Right lobe of liver (tissue), 6 donors: ENCODE measurements around the gene PRC1. TPM values are rescaled to one million over a fixed set of nuclear protein-coding genes. Genes with fewer than 3 reads are reported as not detected.

Experiments
- ATAC-seq, 4 donors: fragments of 200-7000 bp; cut with Tn5 transposase; one replicate each; pipeline ENCODE4 v1.9.1; 2020; ENCODE audit warnings: mild to moderate bottlenecking in 4 of 4, moderate library complexity in 4 of 4
- DNase-seq, 3 donors: peaks; one replicate each; pipeline ENCODE4 v3.0.0-alpha.2; 2020
- H3K27ac ChIP-seq, 3 donors: fragments of 200-600 bp; one replicate each; pipeline ENCODE4 v1.8.0; 2022
- H3K27me3 ChIP-seq, 2 donors: fragments of 200-600 bp; one replicate each; pipeline ENCODE4 v1.8.0; 2022
- H3K36me3 ChIP-seq, 4 donors: fragments of 200-600 bp; sonication (generic) in 1 of 4; one replicate each; pipeline versions ENCODE4 v1.5.1 to v1.8.0; 2017 to 2022; ENCODE audit warnings: control low read depth in 1 of 4
- H3K4me1 ChIP-seq, 4 donors: fragments of 200-600 bp; sonication (generic) in 1 of 4; one replicate each; pipeline versions ENCODE4 v1.5.1 to v1.8.0; 2017 to 2022; ENCODE audit warnings: control low read depth in 1 of 4
- H3K4me3 ChIP-seq, 3 donors: fragments of 200-600 bp; one replicate each; pipeline ENCODE4 v1.8.0; 2022
- H3K9me3 ChIP-seq, 4 donors: fragments of 200-600 bp; sonication (generic) in 1 of 4; one replicate each; pipeline versions ENCODE4 v1.5.1 to v1.8.0; 2017 to 2022; ENCODE audit warnings: control low read depth in 1 of 4
- CTCF ChIP-seq, 4 donors: fragments of 200-600 bp in 3 of 4; fragments of 450-650 bp in 1 of 4; IDR thresholded peaks; one replicate each; pipeline versions ENCODE4 v1.5.1 to v1.8.0; 2016 to 2022; ENCODE audit warnings: antibody characterized with exemption in 4 of 4, mild to moderate bottlenecking in 2 of 4
- POLR2A ChIP-seq: fragments of 450-650 bp; IDR thresholded peaks from one replicate; pipeline ENCODE4 v1.6.1; 2017; ENCODE audit warnings: antibody characterized with exemption, mild to moderate bottlenecking
- WGBS: methylation state at CpG from one replicate; pipeline ENCODE4 v1.1.6; 2018; ENCODE audit warnings: low coverage, low lambda C conversion rate; ENCODE audit not compliant: insufficient coverage; ENCODE audit errors: missing lambda C conversion rate; 5-methylcytosine and 5-hydroxymethylcytosine counted together
- intact Hi-C, 2 donors: fragments of 100-400 bp; cut with DNase I; formaldehyde crosslinking; loops; one replicate each; pipeline versions ENCODE4 v1.11.2 to v1.14.1; 2022
- total RNA-seq, 6 experiments: library from RNA; depleted of rRNA in 2 of 6; stranded (reverse); fragments of >200 nt in 2 of 6; fragmentation: NEBNext Ultra II Directional in 3 of 6; extraction: Animal tissue kit (Norgen Biotek cat#: 25700) in 3 of 6; gene quantifications; one replicate each; pipeline versions ENCODE4 v1.1.0 to v1.2.4, GENCODE V29; 2016 to 2023
- donor health status: DM: no; HTN: yes; CAD: no.
- donor health status: DM: no; HTN: no; CAD: no.
- donor health status: DM: no; HTN: no; CAD: no.
- donor health status: DM: no; HTN: yes; CAD: no.
- donor health status: DM: no; HTN: yes; CAD: no.

Gene PRC1
- total RNA-seq, 6 experiments from 2014 or later = 1.2 to 8.8 (median 4.3) TPM

DNA sequence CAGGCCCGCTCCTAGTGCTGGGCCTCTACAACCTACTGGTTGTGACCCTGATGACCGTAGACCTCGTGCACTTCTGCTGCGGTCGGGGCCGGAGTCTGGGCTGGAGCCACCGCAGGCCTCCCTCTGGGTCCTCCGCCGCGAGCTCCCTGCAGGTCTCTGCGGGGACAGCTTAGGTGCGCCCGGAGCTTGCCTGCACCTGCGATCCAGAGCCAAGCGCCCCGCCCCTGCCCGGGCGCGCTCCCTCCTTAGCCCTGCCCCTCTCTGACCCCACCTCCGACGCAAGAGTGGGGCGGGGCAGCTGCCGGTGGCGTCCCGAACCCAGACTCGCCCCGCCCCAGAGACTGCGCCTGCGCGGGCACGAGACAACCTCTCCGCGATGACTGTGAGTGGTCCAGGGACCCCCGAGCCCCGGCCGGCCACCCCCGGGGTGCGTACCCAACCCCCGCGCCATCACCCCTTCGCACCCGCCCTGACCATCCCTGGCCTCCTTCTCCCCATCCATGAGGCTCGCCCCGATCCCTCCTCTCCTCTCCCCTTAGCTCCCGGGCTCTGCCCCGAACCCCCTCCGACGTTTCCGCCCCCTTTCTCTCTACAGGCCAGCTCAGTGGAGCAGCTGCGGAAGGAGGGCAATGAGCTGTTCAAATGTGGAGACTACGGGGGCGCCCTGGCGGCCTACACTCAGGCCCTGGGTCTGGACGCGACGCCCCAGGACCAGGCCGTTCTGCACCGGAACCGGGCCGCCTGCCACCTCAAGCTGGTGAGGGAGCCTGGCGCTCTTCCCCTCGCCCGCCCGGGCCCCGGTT is 59.2 kb downstream of the PRC1 start, which contains the start of gene UNC45A:
TSS of gene UNC45A (plus strand) at position 337 of the 803 bp plus-strand sequence. CDS start at position 377, 40 bp downstream.
- H3K9me3 ChIP-seq = no peaks in the 10 kb centered on the region
- H3K36me3 ChIP-seq = peaks cover 0 to 15% (median 3%) of the 10 kb centered on the region in 4 donors
- DNase-seq = peak; percentile 97 to 98 (median 97)
- H3K27me3 ChIP-seq = no peaks in the 10 kb centered on the region
- no peak for TF ChIP-seq CTCF (IDR thresholded peaks at IDR 0.05)
- peak; percentile 56 for TF ChIP-seq POLR2A
- H3K4me3 ChIP-seq = peak within 1 kb of the TSS; percentile 61 to 69 (median 63)
- peak; percentile 78 to 89 (median 82) for ATAC-seq
- WGBS = 0% methylated on average over 37 of the region's 65 CpGs
- intact Hi-C loops = no loop called here
- H3K4me1 ChIP-seq = peaks cover 0 to 28% (median 6%) of the 10 kb centered on the region in 4 donors
- H3K27ac ChIP-seq = peak within 1 kb of the TSS; percentile 20 to 58 (median 54)

GRCh38 chr15:90934256-90934948 is 59.9 kb downstream of the PRC1 start:
- peaks cover 0 to 28% (median 6%) of the 10 kb centered on the region in 4 donors for H3K4me1 ChIP-seq
- ATAC-seq (peak; percentile 48 to 58 (median 51)), DNase-seq (peak; percentile 87 to 88 (median 87))
- no peaks in the 10 kb centered on the region for H3K27me3 ChIP-seq
- peaks cover 0 to 8% (median 0%) of the 10 kb centered on the region in 4 donors for H3K36me3 ChIP-seq
- peak overlapping the region; percentile 2 to 58 (median 54) for H3K27ac ChIP-seq
- 5% methylated on average over 12 of the region's 19 CpGs for WGBS
- TF ChIP-seq POLR2A = no peak
- TF ChIP-seq CTCF (IDR thresholded peaks at IDR 0.05) = peak; percentile 75 to 89 (median 87)
- no peaks in the 10 kb centered on the region for H3K9me3 ChIP-seq
- H3K4me3 ChIP-seq = peak overlapping the region; percentile 61 to 69 (median 63)
- intact Hi-C loops = no loop called here

- Histone ChIP-seq H3K4me1 (peaks cover 0 to 37% (median 6%) of the 10 kb centered on the region in 4 donors), H3K27me3 (no peaks in the 10 kb centered on the region), H3K27ac (no peak overlapping the region), H3K36me3 (peaks cover 0 to 3% (median 0%) of the 10 kb centered on the region in 4 donors), H3K9me3 (no peaks in the 10 kb centered on the region), H3K4me3 (no peak overlapping the region)
- TF ChIP-seq CTCF (IDR thresholded peaks at IDR 0.05) = no peak
- TF ChIP-seq POLR2A = no peak
- 40% methylated on average over 1 of the region's 1 CpG for WGBS
- intact Hi-C loops = no loop called here
- ATAC-seq = no peak
- DNase-seq = no peak
Measured at GRCh38 chr15:90933301-90933700, 61.0 kb downstream of the PRC1 start.

GRCh38 chr15:90932660-90932991 is 61.7 kb downstream of the PRC1 start:
- Histone ChIP-seq H3K4me1 (peaks cover 0 to 37% (median 6%) of the 10 kb centered on the region in 4 donors), H3K27me3 (no peaks in the 10 kb centered on the region), H3K36me3 (no peaks in the 10 kb centered on the region), H3K4me3 (peak overlapping the region; percentile 81 to 88 (median 88)), H3K9me3 (no peaks in the 10 kb centered on the region), H3K27ac (peak overlapping the region; percentile 93 to 96 (median 93))
- no CpG with 5 or more reads among the region's 5 CpGs for WGBS
- no peak for DNase-seq
- TF ChIP-seq CTCF (IDR thresholded peaks at IDR 0.05) (no peak), POLR2A (no peak)
- intact Hi-C loops = no loop called here
- no peak for ATAC-seq
